ENCODE results near the gene SENP3. TPM values are rescaled to one million over a fixed set of nuclear protein-coding genes. Genes with fewer than 3 reads are reported as not detected.
A peak's percentile ranks its signal among the peaks of the same experiment; 100 is the strongest.

Gene SENP3
- total and polyA plus RNA-seq, 2 donors (not counting 3 experiments of a cell fraction or from before 2014, with no cell fraction given), result 63.4 to 96.5 TPM

GRCh38 chr17:7614425-7615264, 52.9 kb downstream of the SENP3 start, which contains the start of gene FXR2:
Gene FXR2 (minus strand): TSS chr17:7614897. CDS start chr17:7614532, 365 bp downstream.
- Histone ChIP-seq H3K9ac (replicated peaks; ENCODE audit: extremely low read depth, insufficient read depth, low read length) (peak within 1 kb of the TSS; percentile 90), H2AFZ (ENCODE audit: low read depth, low read length) (peak within 1 kb of the TSS; percentile 89), H3K4me2 (ENCODE audit: insufficient read depth, low read length) (peak within 1 kb of the TSS; percentile 99), H4K20me1 (replicated peaks; ENCODE audit: control insufficient read depth, extremely low read depth, insufficient read depth, low read length) (peaks cover 3% of the 10 kb centered on the region), H3K27me3 (ENCODE audit: control insufficient read depth in 2 of 2, insufficient read depth in 2 of 2, low read length in 2 of 2) (no peaks in the 10 kb centered on the region), H3K4me1 (ENCODE audit: control insufficient read depth, extremely low read depth, insufficient read depth, low read length) (peaks cover 24% of the 10 kb centered on the region), H3K79me2 (ENCODE audit: control insufficient read depth, insufficient read depth, low read length) (peaks cover 42% of the 10 kb centered on the region), H3K9me1 (replicated peaks; ENCODE audit: control insufficient read depth, extremely low read depth, insufficient read depth, low read length) (no peaks in the 10 kb centered on the region), H3K9me3 (replicated peaks; ENCODE audit: control insufficient read depth, insufficient read depth, low read length) (no peaks in the 10 kb centered on the region), H3K27ac (ENCODE audit: insufficient read depth, low read depth, low read length) (peak within 1 kb of the TSS; percentile 56), H3K4me3 (replicated peaks in 1 of 3; ENCODE audit: insufficient read depth in 1 of 3, low read depth in 1 of 3, low read length in 3 of 3) (peak within 1 kb of the TSS; percentile 55 to 97 (median 73)), H3K36me3 (ENCODE audit: control insufficient read depth in 2 of 2, extremely low read depth in 1 of 2, insufficient read depth in 2 of 2, low read length in 2 of 2) (no peaks in the 10 kb centered on the region)
- TF ChIP-seq GATA2 (IDR thresholded peaks at IDR 0.05; ENCODE audit: insufficient read depth, insufficient read length, low read depth, low read length), result no peak
- peak; percentile 67 for TF ChIP-seq POLR2A (IDR thresholded peaks at IDR 0.05; ENCODE audit: low read depth, low read length)
- no peak for TF ChIP-seq MYC (IDR thresholded peaks at IDR 0.05; ENCODE audit: low read depth, low read length)
- TF ChIP-seq CTCF (IDR thresholded peaks at IDR 0.05; ENCODE audit: extremely low read depth in 1 of 2, insufficient read depth in 1 of 2, low read depth in 1 of 2, low read length in 2 of 2), result peak; percentile 68 to 79
- TF ChIP-seq JUN (IDR thresholded peaks at IDR 0.05; ENCODE audit: borderline replicate concordance, insufficient read depth, insufficient read length, low read depth), result no peak
- no peak for TF ChIP-seq MAX (IDR thresholded peaks at IDR 0.05; ENCODE audit: insufficient read depth, insufficient read length)
- no peak for TF ChIP-seq EZH2 (IDR thresholded peaks at IDR 0.05; ENCODE audit: borderline replicate concordance, low read depth, low read length, severe bottlenecking)
- no peak for TF ChIP-seq FOS (IDR thresholded peaks at IDR 0.05; ENCODE audit: borderline replicate concordance, insufficient read depth, low read length)
- peak; percentile 71 for TF ChIP-seq POLR2AphosphoS5 (IDR thresholded peaks at IDR 0.05; ENCODE audit: insufficient read depth, low read depth, low read length)
- peak; percentile 100 for FAIRE-seq
- BruUV-seq (replicated peaks), result no TSS peak
- ChIA-PET POLR2A (interaction anchor here (0.6 to 2.3 kb wide), 3 partner anchors 13 to 73 kb away, joined by 3 to 8 read pairs (median 7); partner anchors contain the start of genes SAT2, TP53 and WRAP53), CTCF (interaction anchor here (0.5 to 2.0 kb wide), 6 partner anchors 9 to 102 kb away, joined by 3 to 11 read pairs (median 5); partner anchors contain the start of genes DNAH2, MPDU1, SAT2 and TP53)
- intact Hi-C loops (cut with micrococcal nuclease) (loop anchor here (1.0 to 10.0 kb wide), 5 partner anchors 13 to 230 kb away; partner anchors contain the start of genes SAT2, SENP3 and WRAP53), dilution Hi-C loops (cut with MboI; ENCODE audit: extremely low pct_ligation_motif_present, low sequenced_read_pairs) (no loop called here)
- DNase-seq (ENCODE audit: low read depth, low spot score), result peak; percentile 100
